Activated T-helper 1 cell treated with Interleukin-2 at 50 U/mL for 16 hours (primary cell): ENCODE data around the gene CNN2.

Experiments
- DNase-seq: peaks from one replicate; pipeline ENCODE4 v3.0.0-alpha.2; 2020; ENCODE audit warnings: low read depth

The CNN2 gene

GRCh38 chr19:1049106-1049505, 22.7 kb downstream of the CNN2 start:
- no peak for DNase-seq

- DNase-seq = no peak
Observed at GRCh38 chr19:1049800-1050199, 23.4 kb downstream of the CNN2 start.

GRCh38 chr19:1050989-1051788, 24.8 kb downstream of the CNN2 start:
- no peak for DNase-seq

GRCh38 chr19:1051791-1052190, 25.4 kb downstream of the CNN2 start:
- no peak for DNase-seq

- no peak for DNase-seq
Observed at GRCh38 chr19:1052349-1052975, 26.1 kb downstream of the CNN2 start.

- DNase-seq = no peak
Observed at GRCh38 chr19:1053176-1054101, 27.0 kb downstream of the CNN2 start.

- no peak for DNase-seq
Observed at GRCh38 chr19:1054102-1055027, 28.0 kb downstream of the CNN2 start.

GRCh38 chr19:1055028-1055425, 28.6 kb downstream of the CNN2 start:
- DNase-seq = no peak

- DNase-seq = no peak
Observed at GRCh38 chr19:1055886-1056620, 29.6 kb downstream of the CNN2 start.

GRCh38 chr19:1057176-1057855, 30.9 kb downstream of the CNN2 start:
- DNase-seq = no peak

- DNase-seq = no peak
Observed at GRCh38 chr19:1058112-1058511, 31.7 kb downstream of the CNN2 start.

- DNase-seq = no peak
Observed at GRCh38 chr19:1060689-1061088, 34.3 kb downstream of the CNN2 start.

- no peak for DNase-seq
Observed at GRCh38 chr19:1061987-1062386, 35.6 kb downstream of the CNN2 start.

GRCh38 chr19:1062387-1063029, 36.1 kb downstream of the CNN2 start:
- no peak for DNase-seq

GRCh38 chr19:1063030-1063908, 36.9 kb downstream of the CNN2 start:
- DNase-seq = no peak

GRCh38 chr19:1063909-1064660, 37.7 kb downstream of the CNN2 start:
- DNase-seq = no peak

- DNase-seq = peak; percentile 67
Observed at GRCh38 chr19:1064661-1065605, 38.5 kb downstream of the CNN2 start.
